Right ventricle myocardium superior (tissue), 1 donor: ENCODE measurements around the gene BMP5. TPM values are rescaled to one million over a fixed set of nuclear protein-coding genes. Genes with fewer than 3 reads are reported as not detected.

Experiments
- ATAC-seq: fragments of 200-7000 bp; cut with Tn5 transposase; one replicate; pipeline ENCODE4 v1.9.1; 2020; ENCODE audit warnings: mild to moderate bottlenecking; ENCODE audit not compliant: poor library complexity
- DNase-seq: peaks from one replicate; pipeline ENCODE4 v3.0.0-alpha.2; 2020
- intact Hi-C: fragments of 100-400 bp; cut with DNase I; formaldehyde crosslinking; loops from one replicate; pipeline ENCODE4 v1.11.2; 2022
- total RNA-seq: library from RNA; stranded (reverse); fragmentation: NEBNext Ultra II Directional; extraction: Animal tissue kit (Norgen Biotek cat#: 25700); gene quantifications from one replicate; pipeline ENCODE4 v1.2.1, GENCODE V29; 2021
- donor health status: DM: no; HTN: yes; CAD: no; lungs with severe emphysema.

Gene BMP5
- total RNA-seq, 1 donor from 2014 or later: 2.4 TPM

- peak; percentile 82 for ATAC-seq
- intact Hi-C loops: no loop called here
- DNase-seq: no peak
Observed at GRCh38 chr6:55825402-55826051, 49.9 kb downstream of the BMP5 start.

- DNase-seq: no peak
- intact Hi-C loops: no loop called here
- no peak for ATAC-seq
Observed at GRCh38 chr6:55822815-55823214, 52.6 kb downstream of the BMP5 start.

DNA sequence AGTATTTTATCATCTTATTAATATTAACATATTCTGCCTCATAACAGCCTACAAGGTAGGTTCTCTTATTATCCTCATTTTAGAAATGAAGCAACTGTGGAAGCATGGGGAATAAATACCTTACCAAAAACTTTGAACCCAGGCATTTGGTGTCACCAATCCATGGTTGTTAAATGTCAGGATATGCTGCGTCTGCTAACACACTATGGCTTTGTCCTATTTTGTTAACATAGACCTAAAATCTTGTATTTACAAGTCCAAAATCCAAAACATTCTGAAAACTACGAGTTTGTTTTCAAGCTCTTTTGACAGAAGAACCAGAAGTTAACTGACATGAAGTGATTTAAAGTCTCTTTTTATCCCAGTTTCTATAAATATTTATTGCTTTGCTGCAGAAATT is 53.4 kb downstream of the BMP5 start:
- ATAC-seq: no peak
- DNase-seq: no peak
- intact Hi-C loops: no loop called here

DNA sequence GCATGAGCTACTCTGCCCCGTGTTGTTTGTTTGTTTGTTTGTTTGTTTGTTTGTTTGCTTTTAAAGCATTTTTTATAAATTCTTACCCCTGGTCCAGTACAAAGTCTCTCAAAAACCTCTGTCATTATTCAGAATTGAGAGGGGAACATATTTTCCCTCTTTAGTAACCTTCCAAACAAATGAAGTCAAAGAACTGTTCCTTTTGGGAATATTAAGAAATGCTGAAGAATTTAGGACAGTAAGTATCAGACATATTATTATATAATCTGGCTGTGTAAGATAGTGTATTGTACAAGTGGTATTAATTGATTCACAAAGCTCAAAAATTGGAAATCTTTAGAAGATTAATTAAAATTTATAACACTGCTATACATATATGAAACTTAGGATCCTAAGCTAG is 54.7 kb downstream of the BMP5 start:
- ATAC-seq (no peak), DNase-seq (no peak)
- intact Hi-C loops: no loop called here

GRCh38 chr6:55819811-55820210 is 55.6 kb downstream of the BMP5 start:
- no peak for ATAC-seq
- intact Hi-C loops: no loop called here
- no peak for DNase-seq

DNA sequence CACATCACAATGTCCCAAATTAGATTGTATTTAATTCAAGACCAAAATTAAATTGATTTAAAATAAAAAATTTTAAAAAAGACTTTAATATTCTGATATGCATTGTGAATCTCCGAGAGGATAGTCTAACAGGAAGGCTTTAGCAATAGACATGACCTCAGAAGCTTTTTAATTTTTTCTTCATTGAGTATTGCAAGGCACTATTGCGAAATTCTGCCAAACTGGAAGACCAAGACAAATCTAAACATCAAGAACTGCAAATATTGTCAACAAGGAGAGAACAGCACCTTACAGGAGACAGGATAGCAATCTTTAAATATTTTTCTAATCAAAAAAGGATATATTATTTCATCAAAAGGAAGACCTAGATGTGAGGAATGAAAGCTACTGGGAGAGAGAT is 56.9 kb downstream of the BMP5 start:
- intact Hi-C loops: no loop called here
- DNase-seq (no peak), ATAC-seq (peak; percentile 45)

GRCh38 chr6:55812509-55812908 is 62.9 kb downstream of the BMP5 start:
- intact Hi-C loops: no loop called here
- DNase-seq: no peak
- ATAC-seq: no peak

DNA sequence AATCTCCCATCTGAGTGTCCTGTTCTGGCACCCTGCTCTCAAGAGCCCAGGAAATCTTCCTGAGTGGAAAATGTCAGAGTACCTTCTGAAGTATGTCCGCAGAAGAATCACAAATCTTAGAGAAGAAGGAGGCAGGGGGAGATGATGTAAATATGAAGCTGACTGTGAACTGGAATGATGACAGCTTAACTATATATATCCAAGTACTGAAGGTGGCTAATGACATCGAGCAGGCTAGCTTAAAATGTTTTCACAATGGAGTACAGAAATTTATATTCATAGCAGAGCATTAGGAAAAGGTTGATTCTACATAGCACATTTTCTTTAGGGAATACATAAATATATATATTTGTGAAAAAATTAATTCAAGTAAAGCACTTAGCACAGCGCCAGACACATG is 64.3 kb downstream of the BMP5 start:
- DNase-seq (no peak), ATAC-seq (no peak)
- intact Hi-C loops: no loop called here

DNA sequence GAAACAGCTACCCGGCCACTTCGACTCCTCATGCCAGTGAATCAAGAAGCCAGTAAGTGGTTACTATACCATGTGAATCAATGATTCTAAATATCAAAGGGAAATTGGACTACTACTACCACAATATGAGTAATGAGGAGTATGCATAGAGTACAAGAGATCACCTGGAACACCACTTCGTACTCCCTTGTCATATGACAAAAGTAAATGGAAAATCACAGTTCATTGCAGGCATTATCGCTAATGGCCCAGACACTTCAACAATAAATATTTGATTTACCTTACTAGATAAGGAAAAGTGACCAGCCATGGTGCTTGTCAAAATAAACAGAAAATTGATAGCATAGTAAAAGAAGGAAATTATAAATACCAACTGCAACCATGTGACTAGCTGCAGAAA is 73.1 kb downstream of the BMP5 start:
- DNase-seq (no peak), ATAC-seq (no peak)
- intact Hi-C loops: no loop called here

GRCh38 chr6:55798571-55798970 is 76.8 kb downstream of the BMP5 start:
- no peak for ATAC-seq
- no peak for DNase-seq
- intact Hi-C loops: no loop called here

DNA sequence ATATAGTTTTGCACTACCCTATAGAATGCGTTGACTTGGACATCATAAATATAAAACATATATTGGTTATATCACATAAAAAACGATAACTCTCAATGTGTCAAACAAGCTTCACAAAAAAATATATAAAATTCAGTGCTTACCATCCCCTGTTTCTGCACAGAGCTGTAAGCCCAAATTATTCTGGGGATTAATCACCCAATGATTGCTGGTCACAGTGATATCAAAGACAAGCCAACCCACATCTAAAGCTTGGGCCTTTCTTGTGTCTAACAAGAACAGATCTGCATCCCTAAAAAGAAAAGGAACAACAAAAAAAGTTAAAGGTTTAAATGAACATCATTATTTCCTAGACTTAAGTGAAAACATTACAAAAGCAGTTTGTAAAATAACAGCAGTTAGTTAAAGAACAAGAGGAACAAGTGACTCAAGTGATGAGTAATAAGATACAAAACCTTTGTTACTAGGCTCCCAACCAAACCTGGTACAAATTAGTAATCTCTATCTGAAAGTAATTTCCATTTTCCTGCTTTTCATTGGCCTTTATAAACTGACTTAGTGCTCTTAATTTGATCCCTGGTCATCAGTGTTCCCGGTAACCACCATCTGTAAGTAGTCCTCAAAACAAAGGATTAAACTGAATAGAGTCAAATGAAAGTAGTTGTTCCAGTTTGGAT is 81.1 kb downstream of the BMP5 start:
- intact Hi-C loops: no loop called here
- DNase-seq (no peak), ATAC-seq (no peak)

- DNase-seq (no peak), ATAC-seq (no peak)
- intact Hi-C loops: no loop called here
Observed at GRCh38 chr6:55785273-55785672, 90.1 kb downstream of the BMP5 start.

DNA sequence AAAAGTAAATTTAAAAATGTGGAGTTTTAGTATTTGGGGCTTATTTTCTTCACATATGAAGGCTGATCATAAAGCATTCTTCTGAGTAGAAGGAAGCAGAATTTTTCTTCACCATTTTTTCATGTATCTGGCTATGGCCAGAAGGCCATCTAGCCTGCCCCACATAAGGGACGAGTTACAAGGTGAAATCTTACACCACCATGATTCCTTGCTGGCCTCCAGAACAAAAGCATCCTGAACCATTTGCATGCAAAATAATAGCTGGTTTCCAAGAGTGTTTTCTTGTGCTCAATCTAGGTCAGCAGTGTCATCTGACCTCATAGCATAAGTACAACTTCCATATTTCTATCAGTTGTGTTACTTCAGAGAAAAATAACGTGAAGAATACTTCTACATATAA is 93.1 kb downstream of the BMP5 start:
- DNase-seq (no peak), ATAC-seq (no peak)
- intact Hi-C loops: no loop called here

DNA sequence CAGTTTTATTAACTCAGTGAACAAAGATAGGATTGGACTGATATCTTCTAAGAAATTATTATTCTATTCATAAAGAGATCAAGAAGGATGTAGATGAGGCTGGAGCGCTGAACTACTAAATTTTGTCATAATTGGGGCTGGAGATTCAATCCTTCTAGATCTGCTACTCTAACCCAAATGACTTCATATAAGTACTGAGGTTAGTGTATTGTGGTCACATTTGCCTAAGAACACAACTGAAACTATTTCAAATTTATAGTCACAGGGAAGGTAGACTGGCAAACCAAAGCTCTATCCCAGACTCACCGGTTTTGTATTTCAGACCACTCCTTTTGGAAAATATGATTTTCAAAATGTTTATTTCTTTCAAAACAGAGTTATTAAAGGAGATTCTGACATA is 96.7 kb downstream of the BMP5 start:
- intact Hi-C loops: no loop called here
- DNase-seq (no peak), ATAC-seq (no peak)

DNA sequence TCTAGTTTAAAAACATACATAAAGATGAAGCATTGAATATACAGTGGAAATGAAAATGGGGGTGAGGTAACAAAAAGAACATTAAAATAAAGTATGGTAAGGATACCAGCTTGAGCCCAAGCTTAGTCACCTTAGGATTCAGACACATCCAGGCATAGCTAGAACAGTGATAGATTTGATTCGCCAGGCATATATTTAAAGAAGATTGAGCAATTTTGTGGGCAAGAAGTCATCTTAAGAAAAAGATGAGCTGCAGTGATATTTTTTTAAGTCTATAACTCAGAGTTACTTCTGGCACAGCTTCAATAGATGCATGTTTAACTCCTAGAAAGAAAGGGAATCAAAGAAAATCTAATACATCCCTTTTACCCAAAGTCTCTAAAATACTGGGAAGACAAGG is 97.9 kb downstream of the BMP5 start:
- DNase-seq (no peak), ATAC-seq (no peak)
- intact Hi-C loops: no loop called here

- DNase-seq (no peak), ATAC-seq (no peak)
- intact Hi-C loops: no loop called here
Observed at GRCh38 chr6:55776113-55776512, 99.3 kb downstream of the BMP5 start.

DNA sequence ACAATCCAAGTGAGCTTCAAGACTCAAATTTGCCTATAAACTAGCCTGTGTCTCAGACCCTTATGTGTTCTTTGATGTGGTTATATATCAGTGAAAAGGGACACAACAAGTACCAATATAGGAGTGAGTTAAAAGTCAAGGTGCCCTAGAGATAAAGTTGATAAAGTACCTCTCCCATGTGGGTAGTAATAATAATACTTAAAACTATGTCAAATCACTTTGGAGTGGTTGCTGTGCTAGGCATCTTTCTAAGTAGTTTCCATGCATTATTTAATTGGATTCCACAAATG is 100.4 kb downstream of the BMP5 start:
- no peak for ATAC-seq
- no peak for DNase-seq
- intact Hi-C loops: no loop called here

DNA sequence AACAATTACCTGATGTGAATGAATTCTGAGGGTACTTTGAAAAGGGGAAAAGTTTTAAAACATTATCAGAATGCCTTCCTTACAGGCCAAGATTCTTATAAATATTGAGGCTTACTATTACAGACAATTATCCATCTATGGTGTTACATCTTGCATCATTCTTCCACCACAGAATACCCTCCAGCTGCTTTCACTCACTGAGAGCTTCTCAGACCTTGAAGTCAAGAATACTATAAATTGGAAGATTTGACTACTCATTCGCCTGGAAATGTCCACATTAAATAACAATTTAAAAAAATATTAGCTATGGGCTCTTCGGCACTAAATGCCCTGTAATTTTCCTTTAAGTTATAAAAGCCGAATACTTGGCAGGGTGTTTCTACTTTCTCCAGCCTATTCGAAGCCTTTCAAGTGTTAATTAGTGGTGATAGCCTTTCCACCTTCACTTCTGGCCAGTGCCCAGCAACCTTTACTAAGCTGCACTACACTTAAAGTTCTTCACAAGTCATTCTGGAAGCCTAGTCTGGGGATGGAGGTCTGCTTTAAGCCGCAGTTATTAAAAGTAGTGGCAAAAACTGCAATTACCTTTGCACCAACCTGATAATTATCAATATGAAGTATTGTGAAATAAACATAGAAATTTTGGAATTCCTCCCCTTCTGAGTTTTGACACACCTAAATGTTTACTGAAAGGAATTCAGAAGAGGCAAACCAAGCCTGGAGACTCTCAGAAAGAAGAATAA is 100.9 kb downstream of the BMP5 start:
- intact Hi-C loops: no loop called here
- ATAC-seq (no peak), DNase-seq (no peak)

DNA sequence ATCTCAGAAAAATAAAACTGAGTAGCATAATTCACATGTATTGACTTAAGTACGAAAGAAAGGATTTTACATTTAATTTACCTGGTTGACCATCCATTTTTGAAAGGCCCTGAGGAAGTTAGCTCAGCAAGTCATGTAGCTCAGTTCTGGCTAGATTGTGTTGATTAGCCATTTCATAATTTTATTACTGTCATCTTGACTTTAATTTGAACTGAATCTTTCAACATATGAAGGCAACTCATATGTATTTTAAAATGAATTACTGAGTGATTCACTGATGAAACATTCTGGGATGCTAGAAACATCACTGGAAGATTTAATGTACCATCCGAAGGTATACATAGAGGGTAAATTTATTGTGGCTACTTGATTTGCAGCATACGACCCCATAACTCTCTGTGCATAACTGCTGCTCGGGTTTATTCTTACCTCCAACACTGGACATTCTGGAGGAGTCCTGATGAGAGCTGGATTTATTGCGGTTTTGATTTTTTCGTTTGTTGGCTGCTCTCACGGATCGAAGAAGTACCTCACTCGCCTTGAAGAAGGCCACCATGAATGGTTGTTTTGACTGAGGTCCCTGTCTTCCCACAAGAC is 101.7 kb downstream of the BMP5 start:
- DNase-seq (no peak), ATAC-seq (no peak)
- intact Hi-C loops: no loop called here

DNA sequence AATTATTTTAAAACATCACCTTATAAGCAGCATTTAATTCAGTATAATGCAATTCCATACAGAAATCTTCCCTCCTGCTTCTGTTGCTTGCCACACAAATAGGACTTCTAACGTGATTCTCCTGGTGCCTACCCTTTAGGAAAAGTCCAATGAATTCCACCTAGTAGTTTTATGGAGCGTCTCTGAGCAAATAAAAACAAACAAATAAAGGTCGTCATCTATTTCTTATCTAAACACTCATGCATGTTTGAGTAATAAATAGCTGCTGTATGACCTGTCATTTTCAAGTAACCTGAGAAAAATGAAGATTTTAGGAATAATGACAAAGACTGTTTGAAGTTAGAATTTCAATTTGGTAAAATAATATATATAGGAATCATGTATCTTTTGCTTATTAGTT is 102.7 kb downstream of the BMP5 start:
- no peak for ATAC-seq
- intact Hi-C loops: no loop called here
- no peak for DNase-seq
